HL-60/S4 treated with phorbol 12-myristate 13-acetate at 8.2 ng/mL for 4 days and 3 days (cell line): ENCODE data around the gene ELN.

ENCODE experiments used
- in situ Hi-C: fragments of 300-500 bp; cut with MboI; formaldehyde crosslinking; loops from 2 replicates; pipeline ENCODE4 v1.15.0; 2022; ENCODE audit warnings: low sequenced_read_pairs

Gene ELN

DNA sequence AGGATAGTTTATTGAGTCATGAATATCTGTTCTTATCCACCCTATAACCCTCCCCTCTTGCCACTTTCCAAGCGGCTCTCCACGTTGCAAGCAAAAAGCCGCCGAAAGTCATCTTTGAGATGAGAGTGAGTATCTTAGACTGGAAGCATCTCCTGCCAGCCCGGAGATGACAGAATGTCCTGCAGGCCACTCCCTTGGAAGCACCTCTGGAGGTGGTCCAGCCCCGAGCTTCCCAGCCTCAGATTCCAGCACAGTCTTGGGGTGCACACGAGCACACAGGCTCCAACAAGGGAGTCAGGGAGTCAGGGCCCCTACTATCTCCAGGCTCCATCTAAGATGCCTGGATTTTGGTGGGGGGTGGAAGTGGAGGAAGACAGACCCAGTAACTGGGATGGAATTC, 5.5 kb upstream of the ELN start:
- in situ Hi-C loops = loop anchor here (10.0 kb wide), 1 partner anchor 158 kb away; the partner anchor contains the start of gene TMEM270

DNA sequence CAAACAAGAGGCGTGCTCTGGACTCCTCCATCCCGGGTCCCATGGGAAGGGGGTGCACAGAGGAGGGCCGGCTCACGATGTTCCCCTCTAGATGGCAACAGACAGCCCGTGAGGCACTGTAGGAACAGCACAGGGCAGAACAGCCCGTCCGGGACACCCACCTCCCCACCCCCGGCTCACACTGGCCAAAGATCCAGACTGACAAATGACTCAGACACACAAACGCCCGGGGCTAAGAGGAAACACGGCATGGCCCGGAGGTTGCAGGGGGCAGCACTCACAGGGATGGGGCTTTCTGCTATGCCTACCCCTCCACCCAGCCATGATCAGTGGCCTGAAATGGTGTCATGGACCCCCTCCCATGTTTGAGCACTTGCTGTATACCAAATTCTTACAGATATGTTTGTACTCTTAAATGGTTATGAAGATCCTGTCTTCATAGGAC, 4.9 kb upstream of the ELN start:
- in situ Hi-C loops = loop anchor here (10.0 kb wide), 1 partner anchor 158 kb away; the partner anchor contains the start of gene TMEM270

DNA sequence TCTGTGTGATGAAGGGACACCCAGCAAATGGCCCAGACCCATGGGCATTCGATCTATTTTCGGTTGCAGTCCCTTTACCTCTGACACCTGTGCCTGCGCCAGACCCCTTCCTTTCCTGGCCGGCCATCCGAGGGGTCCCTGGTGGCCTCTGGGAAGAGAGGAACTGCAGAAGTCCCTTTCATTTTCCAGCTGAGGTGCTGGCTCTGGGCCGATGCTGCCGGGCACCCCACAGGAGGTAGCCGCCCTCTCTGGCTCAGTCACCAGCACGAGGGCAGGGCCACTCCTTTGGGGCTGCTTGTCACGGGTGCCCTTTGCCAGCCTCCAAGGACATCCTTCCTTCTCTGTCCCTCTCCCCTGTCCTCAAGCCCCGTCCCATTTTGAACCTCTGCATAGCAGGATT, 4.2 kb upstream of the ELN start:
- in situ Hi-C loops = loop anchor here (10.0 kb wide), 1 partner anchor 159 kb away; the partner anchor contains the start of gene TMEM270

DNA sequence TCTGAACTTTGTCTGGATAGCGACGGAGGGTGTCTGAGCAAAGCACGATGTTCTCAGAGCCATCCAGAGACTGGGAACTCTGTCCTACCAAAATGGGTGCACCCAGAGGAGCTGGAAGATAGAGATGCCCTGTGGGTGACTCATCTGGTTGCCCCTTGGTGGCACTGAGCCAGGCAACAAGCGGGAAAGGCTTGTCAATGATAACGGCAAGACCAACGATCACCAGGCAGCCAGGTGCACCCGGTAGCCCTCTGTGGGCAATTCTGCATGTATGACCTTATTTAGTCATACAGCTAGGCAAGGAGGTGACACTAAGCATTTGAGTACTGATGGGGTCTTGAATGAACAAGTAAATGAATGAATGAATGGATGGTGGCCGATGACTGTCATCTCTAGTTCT, 2.8 kb upstream of the ELN start:
- in situ Hi-C loops = loop anchor here (10.0 kb wide), 1 partner anchor 160 kb away; the partner anchor contains the start of gene TMEM270

DNA sequence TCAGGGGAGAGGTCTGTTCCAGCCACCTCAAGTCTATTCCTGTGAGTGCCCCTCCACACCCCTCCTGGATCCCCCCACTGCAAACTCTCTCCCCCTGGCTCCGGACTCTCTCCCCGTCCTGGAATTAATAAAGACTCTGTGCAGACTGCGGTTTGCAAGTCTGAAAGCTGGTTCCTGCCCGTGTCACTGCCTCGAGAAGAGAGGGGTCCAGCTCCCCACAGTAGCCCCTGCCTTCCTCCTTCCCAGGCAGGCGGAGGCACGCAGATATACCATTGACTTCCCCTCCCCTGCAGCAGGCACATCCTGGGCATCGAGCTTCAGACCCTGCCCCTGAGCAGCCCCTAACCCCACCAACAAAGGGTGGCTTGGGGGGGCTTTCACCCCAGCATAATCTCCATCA, 2.2 kb upstream of the ELN start:
- in situ Hi-C loops = loop anchor here (10.0 kb wide), 1 partner anchor 161 kb away; the partner anchor contains the start of gene TMEM270

DNA sequence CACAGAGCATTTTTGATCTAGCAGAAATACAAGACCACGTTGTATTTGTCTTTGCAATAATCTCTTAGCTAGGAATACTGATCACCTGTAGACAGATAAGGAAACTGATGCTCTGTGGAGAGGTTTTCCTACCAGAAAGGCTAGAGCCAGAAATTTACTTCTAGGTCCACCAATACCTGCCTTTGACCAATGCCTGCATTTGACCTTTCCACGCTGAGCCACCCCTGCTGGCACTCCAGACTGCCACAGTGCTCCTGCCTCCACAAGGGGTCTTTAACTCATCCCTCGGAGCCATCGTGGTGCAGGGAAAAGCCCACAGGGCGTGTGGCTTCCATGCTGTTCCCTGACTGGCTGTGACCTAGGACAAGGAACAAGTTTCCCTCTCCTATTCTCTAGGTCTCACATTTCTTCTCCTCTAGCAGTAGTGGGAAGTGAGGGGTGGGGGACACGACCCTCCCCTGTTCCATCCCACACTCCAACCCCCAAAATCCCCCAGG, 1.5 kb upstream of the ELN start:
- in situ Hi-C loops = loop anchor here (10.0 kb wide), 1 partner anchor 162 kb away; the partner anchor contains the start of gene TMEM270

DNA sequence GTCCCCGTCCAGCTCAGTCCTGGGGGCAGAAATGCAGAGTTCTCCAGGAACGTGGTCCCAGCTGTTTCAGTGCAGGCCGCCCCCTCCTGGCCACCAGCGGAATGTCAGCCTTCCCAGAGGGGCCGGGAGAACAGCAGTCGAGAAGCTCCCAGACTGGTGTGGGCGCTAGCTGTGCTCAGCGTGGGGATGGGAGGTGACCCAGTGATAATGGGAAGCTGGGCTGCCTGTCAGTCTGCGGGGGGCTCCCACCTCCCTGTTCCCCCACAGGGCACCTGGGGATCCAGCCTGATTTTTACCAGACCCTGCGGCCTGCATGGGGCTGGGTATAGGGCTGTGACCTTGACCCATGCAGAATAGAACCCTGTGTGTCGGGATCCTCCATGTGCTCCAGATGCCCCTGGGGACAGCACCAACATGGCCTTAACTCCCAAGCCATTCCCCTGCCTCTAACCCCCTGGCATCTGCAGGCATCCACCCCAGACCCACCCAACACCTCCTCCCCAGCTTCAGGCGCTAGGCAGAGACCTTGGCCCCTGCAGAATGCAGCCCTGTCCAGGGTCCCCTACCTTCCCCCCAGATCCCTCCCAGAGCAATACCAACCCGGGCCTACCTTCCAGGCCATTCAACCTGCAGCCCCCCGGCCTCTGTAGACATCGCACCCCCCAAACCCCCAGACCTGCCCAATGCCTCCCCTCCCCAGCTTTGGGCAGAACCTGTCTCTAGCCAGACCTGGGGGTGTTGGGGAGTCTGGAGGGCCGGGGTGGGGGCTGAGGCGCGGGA, 880 bp upstream of the ELN start:
- in situ Hi-C loops = loop anchor here (10.0 kb wide), 1 partner anchor 162 kb away; the partner anchor contains the start of gene TMEM270

DNA sequence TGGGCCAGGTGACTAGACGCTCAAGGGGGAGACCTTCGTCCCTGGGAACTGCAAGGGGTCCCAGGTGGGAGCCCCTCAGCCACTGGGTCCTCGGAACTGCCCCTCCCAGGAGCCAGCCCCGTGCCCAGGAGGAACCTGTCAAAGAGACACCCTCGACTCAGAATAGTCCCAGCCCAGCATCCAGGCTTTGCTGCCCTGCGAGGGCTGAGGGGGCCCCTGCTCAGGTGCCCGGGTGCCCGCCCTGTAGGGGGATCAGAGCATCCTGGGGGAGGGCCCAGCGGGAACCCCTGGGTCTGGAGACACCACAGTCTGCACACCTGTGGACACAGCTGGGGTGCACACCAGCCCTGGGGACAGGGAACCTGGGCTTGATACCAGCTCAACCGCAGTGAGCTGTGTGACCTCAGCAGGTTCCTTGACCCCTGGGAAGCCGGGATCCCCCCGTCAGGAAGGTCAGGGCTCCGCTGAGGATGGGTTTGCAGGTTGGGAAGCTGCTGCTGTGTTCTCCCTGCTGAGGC, 407 bp downstream of the ELN start:
- in situ Hi-C loops = loop anchor here (10.0 kb wide), 1 partner anchor 164 kb away; the partner anchor contains the start of gene TMEM270

DNA sequence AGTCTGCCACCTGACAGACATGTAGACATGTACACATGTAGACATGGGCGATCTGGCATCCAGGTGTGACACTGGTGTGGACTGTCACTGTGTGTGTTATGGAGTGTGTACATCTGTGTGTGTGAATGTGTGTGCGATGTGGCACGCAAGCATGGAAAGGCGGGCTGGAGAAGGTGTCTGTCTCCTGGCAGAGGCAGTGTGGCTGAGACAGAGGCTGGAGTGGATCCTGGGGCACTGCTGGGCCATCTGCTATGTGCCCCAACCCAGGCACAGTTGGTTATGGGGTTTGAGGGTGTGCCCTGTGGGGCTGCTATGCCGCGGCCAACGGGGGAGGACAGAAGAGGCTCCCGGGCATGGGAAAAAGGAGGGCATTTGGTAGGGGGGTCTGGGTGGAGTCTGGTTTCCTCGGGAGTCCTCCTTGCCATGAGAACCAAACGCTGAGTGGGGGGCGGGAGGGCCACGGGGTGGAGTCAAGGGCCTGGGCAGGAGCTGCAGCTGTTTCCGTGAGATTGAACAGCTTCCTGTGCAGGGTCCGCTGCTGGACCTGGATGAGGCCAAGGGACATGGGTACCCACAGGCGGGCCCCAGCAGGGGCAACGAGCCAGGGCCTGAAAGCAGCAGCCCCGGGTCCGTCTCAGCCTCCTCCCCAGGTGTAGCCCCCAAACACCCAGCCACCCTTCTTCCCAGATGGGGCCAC, 1.3 kb downstream of the ELN start:
- in situ Hi-C loops = loop anchor here (10.0 kb wide), 1 partner anchor 164 kb away; the partner anchor contains the start of gene TMEM270

DNA sequence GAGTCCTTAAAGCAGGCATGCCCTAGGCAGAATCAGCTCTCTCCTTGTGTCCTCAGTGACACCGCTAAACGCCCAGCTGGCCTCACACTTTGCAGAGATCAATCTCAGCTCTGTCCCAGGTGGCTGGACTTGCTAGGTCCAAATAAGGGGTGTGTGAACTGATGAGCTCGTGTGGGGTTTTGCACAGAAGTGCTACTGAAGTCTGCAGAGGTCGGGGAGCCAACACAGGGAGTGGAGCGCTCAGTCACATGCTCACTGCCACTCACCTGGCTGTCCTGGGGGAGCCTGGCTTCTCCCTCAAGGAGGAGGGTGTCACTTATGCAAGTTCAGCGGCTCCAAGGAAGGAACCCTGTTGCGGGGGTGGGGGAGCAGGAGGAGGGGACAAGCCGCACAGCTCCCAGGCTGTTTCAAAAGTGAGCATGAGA, 2.0 kb downstream of the ELN start:
- in situ Hi-C loops = loop anchor here (10.0 kb wide), 1 partner anchor 165 kb away; the partner anchor contains the start of gene TMEM270

DNA sequence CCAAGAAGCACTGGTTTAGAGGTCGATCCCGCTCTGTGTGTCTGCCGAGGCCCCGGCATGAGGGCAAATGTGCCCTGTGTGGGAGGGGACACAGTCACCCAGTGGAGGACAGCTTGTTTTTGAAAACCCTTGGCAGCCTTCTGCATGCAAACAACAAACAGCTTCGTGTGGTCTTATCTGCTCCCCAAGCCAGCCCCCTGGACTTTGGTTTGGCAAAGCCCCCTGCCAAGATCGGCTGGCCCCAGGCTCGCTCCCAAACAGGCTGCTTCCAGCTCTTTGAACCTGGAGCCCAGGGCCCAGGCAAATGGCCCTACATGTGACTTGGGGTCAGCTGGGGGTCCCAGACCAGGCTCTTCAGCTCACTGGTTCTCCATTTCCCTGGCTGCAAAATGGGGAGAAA, 2.9 kb downstream of the ELN start:
- in situ Hi-C loops = no loop called here

DNA sequence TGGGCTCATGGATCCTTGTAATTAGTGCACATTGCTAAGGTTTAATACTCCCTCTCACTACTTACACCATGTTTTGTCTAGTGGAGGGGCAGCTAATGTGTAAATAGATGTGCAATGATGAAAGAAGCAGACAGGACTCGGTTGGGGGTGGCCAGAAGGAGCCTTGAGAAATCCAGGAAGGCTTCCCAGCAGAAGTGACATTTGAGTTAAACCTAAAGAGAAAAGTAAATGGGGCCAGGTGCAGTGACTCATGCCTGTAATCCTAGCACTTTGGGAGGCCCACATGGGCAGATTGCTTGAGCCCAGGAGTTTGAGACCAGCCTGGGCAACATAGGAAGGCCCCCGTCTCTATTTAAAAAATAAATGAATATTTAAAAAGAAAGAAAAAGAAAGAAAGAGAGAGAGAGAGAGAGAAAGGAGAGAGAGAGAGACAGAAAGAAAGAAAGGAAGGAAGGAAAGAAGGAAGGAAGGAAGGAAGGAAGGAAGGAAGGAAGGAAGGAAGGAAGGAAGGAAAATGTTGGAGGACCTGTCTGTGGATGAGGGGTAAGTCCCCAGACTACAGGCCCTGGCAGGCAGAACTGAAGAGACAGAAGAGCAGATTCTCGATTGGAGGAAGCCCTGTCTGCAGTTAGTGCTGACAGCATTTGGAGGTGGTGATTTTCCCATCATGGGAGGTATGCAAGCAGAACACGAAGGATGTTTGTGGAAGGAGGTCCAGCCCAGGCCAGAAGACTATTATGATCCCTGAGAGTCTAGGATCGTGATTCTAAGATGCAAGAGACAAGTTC, 3.6 kb downstream of the ELN start:
- in situ Hi-C loops = no loop called here

DNA sequence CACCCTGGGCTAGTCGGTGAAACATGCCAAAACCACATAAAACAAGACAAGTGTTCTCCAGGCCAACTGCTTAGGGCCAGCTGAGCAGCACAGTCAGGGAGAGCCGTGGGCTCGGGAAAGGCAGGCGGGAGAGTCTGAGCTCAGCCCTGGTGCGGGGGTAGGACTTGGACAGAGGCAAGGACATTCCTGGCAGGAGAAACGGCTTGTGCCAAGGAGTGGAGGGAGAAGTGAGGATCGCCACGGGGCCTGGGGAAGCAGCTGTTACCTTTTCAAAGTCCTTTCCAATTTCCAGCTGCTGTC, 4.2 kb downstream of the ELN start:
- in situ Hi-C loops = no loop called here

DNA sequence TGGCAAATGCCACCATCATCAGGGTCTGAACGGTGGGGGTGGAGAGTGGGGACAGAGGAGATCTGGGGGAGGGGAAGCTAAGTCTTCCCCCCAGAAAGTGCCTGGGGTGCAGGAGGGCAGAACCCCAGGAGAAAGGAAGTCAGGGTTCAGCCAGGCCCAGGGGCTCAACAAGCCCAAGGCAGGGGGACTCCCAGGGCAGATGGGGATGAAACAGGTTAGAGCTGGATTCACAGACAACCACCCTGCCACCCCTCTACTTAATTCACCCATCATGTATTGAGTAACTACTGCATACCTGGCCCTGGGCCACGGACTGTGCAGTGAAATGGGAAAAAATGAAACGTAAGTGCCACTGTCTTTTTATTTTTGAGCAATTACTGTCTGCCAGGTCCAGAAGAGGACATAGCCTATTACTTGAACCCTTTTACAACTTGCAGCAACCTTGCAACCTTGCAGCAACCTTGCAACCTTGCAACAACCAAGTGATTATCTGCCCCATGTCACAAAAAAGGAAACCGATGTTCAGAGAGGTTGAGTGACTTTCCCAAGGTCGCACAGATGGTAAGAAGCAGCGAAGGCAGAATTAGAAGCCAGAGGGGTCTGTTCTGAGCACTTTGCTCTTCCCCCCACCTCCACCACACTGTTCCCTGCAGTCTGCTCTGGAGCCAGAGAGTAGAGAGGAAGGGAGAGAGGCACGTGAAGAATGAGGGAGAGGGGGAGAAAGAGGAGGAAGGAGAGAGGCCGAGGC, 4.8 kb downstream of the ELN start:
- in situ Hi-C loops = no loop called here

DNA sequence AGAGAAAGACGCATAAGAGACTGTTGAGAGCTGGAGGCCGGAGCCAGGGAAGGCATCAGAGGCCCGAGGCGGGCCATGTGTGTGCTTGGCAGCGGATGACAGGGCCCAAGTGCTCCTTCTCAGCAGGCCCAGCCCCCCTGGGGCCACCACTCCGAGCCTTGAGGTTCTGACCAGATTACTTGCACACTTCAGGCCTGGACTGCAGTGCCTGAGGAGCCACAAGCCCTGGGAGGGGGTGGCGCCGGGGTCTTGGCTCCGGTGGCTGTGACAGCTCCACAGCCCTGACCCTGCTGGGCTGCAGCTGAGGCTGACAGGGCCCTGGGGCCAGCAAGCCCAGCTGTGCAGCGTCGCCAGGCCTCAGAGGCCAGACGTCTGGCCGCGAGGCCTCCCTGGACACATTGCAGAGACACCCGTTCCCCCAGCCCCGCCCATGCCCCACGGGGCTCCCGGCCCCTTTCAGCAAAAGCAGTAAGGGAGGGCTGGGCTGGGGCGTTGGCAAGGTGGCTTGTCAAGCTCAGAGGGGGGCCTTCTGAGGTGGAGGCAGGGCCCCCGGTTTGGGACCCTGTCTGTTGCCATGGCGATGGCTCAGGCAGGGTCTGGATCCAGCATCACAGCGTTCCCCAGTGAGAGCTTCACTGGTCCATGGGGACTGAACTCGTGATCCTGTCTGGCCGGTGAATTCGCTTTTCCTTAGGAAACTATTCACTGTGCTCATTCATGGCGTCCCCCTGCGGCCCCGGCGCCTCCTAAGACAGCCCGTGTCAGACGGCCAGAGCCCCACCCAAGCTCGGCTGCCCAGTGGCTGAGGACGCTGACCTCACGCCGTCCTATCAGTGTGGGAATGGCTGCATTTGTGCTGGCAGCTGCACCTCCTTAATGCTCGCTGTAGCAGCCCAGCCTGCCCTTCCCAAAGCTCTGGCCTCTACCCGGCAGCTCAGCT, 5.7 kb downstream of the ELN start:
- in situ Hi-C loops = no loop called here

DNA sequence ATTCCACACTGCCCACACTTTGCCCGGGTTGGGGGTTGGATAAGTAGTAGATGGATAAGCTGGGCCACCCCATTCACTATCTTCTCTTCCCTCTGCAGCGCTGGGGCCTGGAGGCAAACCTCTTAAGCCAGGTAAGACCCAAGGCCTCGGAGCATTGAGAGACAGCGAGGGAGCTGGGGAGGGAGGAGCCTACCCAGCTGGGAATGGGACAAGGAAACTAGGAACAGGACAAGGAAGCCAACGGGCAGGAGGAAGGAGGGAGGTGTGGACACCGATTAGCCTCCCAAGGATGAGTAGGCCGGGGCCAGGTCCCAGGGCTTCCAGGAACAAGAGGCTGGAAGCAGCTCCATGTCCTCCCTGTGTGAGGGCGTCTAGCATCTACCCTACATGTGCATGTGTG, 9.6 kb downstream of the ELN start:
- in situ Hi-C loops = no loop called here

DNA sequence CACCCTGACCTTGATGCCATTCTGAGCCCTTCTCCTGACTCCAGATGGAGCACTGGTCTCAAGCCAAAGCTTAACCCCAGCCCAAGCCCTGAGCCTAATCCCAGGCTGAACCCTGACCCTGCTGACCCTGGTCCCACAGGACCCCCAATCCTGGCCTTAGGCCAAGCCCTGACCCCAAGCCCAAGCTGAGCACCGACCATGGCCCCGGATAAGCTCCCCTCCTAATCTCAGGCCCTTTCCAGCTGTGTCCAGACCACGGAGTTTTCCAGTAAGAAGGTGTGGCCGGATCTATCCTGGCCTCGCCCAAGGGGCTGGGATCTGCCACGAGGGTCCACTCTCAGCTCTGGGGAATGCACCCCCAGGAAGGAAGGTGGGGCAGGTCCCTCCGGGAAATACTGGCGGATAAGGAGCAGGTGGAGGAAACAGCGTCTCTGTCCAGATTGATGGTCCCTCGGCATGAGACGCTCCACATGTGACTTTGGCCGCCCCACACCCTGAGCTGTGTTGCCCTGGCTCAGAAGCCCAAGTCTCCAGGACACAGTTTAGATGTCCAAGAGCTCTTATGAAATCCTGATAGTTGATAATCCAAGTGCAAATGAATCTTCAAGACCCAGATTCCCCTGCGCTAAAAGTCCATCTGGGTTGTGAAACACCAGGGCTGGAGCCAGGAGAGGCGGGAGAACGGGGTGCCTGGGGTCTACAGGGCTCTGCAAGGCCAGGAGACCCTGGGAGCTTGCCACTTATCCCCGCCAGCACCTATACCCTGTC, 10.4 kb downstream of the ELN start:
- in situ Hi-C loops = no loop called here

DNA sequence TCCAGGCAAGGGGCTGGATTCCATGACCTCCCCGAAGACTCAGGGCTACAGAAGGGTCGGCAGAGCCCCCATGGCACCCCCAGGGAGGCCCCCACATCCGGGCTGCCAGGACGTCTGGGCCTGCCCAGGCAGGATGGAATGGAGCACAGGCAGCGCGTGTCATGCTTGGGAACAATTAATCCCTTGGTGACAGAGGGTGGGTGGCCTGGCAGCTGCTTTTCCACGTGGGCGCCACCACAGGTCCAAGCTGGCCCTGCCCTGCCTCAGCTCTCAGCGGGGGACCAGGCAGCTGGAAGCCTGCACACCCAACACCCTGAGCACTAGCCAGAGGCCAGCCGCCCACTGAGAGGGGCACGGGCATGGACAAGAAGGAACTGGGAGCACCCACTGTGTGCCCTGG, 11.4 kb downstream of the ELN start:
- in situ Hi-C loops = no loop called here
